K562 (cell line): ENCODE measurements around the gene ZFP36. TPM values are rescaled to one million over a fixed set of nuclear protein-coding genes. Genes with fewer than 3 reads are reported as not detected.

Experiments
- BMI1 ChIP-seq: fragments of 150-350 bp; IDR thresholded peaks from 2 replicates; pipeline ENCODE4 v1.6.1; 2014; ENCODE audit warnings: low read length
- CBX1 ChIP-seq: sonication (generic); IDR thresholded peaks from 2 replicates; pipeline ENCODE4 v1.6.1; 2016; ENCODE audit warnings: antibody characterized with exemption, low read depth, mild to moderate bottlenecking
- CREM ChIP-seq: IDR thresholded peaks from 2 replicates; pipeline ENCODE4 v1.6.1; 2014; ENCODE audit warnings: antibody characterized with exemption, low read depth
- DPF2 ChIP-seq: fragments of 450-650 bp; IDR thresholded peaks from 2 replicates; pipeline ENCODE4 v1.6.1; 2016
- FOXO4 ChIP-seq: fragments of 450-650 bp; formaldehyde crosslinking; IDR thresholded peaks from 2 replicates; pipeline ENCODE4 v1.4.0; 2020; ENCODE audit warnings: mild to moderate bottlenecking, moderate library complexity
- FOXP1 ChIP-seq: sonication (generic); formaldehyde crosslinking; IDR thresholded peaks from 2 replicates; pipeline ENCODE4 v1.8.0; 2022; ENCODE audit warnings: mild to moderate bottlenecking, missing genetic modification reagents
- FUS ChIP-seq: fragments of 200-400 bp; formaldehyde crosslinking; optimal IDR thresholded peaks from 2 replicates; pipeline ENCODE3; 2017; ENCODE audit warnings: low read depth, low read length
- L3MBTL2 ChIP-seq: fragments of 450-650 bp; IDR thresholded peaks from 2 replicates; pipeline ENCODE4 v1.6.1; 2016; ENCODE audit warnings: mild to moderate bottlenecking, moderate library complexity
- NR2C1 ChIP-seq, 2 experiments: fragments of 450-650 bp; IDR thresholded peaks; 2 replicates each; pipeline ENCODE4 v1.6.1; 2017; ENCODE audit warnings: mild to moderate bottlenecking in 2 of 2, antibody characterized with exemption in 1 of 2, inconsistent platforms in 1 of 2, missing compliant biosample characterization in 1 of 2, missing genetic modification characterization in 1 of 2
- RFX5 ChIP-seq: IDR thresholded peaks from 2 replicates; pipeline ENCODE4 v1.6.1; 2011; ENCODE audit warnings: low read depth, mild to moderate bottlenecking, improper control_type of control experiment, low read length
- TRIM28 ChIP-seq: fragments of 450-650 bp; IDR thresholded peaks from 2 replicates; pipeline ENCODE4 v1.6.1; 2017
- ZNF133 ChIP-seq: fragments of 250-450 bp; sonication (Bioruptor Pico); IDR thresholded peaks from 2 replicates; pipeline ENCODE4 v1.4.0; 2020; ENCODE audit warnings: mild to moderate bottlenecking
- ZNF143 ChIP-seq: sonication (generic); formaldehyde crosslinking; IDR thresholded peaks from 2 replicates; pipeline ENCODE4 v1.9.0; 2022; ENCODE audit warnings: mild to moderate bottlenecking, missing genetic modification reagents
- ZNF717 ChIP-seq: fragments of 250-450 bp; sonication (Bioruptor Pico); IDR thresholded peaks from 2 replicates; pipeline ENCODE4 v1.5.0; 2021
- polyA plus RNA-seq, 8 experiments: library from polyadenylated mRNA; depleted of rRNA in 4 of 8; stranded (reverse) in 5 of 8; unstranded in 3 of 8; fragments of >200 nt; fragmentation: Nextera tagmentation in 2 of 8; fragmentation: Illumina TruSeq in 1 of 8; extraction: Ambion mirVana in 2 of 8; extraction: Trizol in 1 of 8; gene quantifications; 2 replicates each; pipeline versions ENCODE4 v1.2.1 to v1.2.3, GENCODE V29; 2011 to 2014; ENCODE audit warnings: inconsistent platforms in 1 of 8, missing spikeins in 1 of 8
- total RNA-seq, 7 experiments: library from RNA; depleted of rRNA in 6 of 7; stranded (reverse); fragments of >200 nt in 6 of 7; fragmentation: Illumina TruSeq in 2 of 7; extraction: Trizol in 2 of 7; gene quantifications; 2 replicates each; pipeline versions ENCODE4 v1.2.1 to v1.2.3, GENCODE V29; 2011 to 2021; ENCODE audit warnings: low replicate concordance in 1 of 7
- TF ChIP-seq, protein P1 (sequence below): sonication (generic); formaldehyde crosslinking; IDR thresholded peaks from 2 replicates; pipeline ENCODE4 v1.8.0; 2023; ENCODE audit warnings: mild to moderate bottlenecking, missing genetic modification reagents
- TF ChIP-seq, protein P2 (sequence below): fragments of 250-450 bp; sonication (Bioruptor Pico); IDR thresholded peaks from 2 replicates; pipeline ENCODE4 v1.4.0; 2020

Gene ZFP36
- total and polyA plus RNA-seq, 9 of the 15 experiments (the other 6 are each of a cell fraction or from before 2014, with no cell fraction given) = 1.0 to 20.1 (median 3.5) TPM

DNA sequence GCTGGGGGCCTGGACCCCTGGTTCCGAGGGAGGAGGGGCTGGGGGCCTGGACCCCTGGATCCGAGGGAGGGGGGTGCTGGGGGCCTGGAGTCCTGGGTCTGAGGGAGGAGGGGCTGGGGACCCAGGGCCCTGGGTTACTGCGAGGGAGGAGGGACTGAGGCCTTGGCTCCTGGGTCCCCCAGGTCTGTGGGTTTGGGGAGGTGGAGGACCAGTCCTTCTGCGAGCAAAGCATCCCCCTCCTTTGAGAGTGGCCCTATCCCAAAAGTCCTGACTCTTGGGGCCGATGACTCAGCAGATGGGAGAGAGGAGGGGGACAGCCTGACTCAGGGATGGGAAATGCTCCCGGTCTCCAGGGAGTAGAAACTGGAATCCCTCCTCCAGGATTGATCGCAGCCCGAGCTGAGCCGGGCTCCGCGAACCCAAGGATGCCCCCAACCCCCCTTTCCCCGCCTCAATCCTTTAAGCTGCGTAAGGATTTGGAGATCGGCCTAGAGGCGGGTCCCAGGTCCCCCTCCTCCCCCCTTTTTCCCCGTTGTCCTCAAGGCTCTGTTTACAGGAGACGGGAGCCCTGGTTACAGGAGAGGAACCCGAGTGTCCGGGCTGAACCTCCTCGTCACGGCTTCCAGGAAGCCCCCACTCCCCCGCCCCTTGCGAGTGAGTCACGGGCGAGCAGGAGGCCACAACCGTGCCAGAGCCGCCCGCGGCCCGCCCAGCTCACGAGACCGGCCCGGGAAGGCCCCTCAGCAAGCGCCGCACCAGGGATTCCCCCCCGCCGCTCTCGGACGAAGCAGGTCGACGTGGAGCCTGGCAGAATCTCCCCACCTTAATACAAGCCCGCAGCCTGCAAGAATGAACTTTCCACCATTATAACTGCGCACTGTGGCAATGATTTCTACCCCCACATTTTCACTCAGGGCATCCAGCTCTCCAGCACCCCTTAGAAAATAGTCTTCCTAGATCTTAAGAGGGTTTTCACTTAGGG is 3.0 kb upstream of the ZFP36 start (continued):
- TF ChIP-seq, protein P1, sequence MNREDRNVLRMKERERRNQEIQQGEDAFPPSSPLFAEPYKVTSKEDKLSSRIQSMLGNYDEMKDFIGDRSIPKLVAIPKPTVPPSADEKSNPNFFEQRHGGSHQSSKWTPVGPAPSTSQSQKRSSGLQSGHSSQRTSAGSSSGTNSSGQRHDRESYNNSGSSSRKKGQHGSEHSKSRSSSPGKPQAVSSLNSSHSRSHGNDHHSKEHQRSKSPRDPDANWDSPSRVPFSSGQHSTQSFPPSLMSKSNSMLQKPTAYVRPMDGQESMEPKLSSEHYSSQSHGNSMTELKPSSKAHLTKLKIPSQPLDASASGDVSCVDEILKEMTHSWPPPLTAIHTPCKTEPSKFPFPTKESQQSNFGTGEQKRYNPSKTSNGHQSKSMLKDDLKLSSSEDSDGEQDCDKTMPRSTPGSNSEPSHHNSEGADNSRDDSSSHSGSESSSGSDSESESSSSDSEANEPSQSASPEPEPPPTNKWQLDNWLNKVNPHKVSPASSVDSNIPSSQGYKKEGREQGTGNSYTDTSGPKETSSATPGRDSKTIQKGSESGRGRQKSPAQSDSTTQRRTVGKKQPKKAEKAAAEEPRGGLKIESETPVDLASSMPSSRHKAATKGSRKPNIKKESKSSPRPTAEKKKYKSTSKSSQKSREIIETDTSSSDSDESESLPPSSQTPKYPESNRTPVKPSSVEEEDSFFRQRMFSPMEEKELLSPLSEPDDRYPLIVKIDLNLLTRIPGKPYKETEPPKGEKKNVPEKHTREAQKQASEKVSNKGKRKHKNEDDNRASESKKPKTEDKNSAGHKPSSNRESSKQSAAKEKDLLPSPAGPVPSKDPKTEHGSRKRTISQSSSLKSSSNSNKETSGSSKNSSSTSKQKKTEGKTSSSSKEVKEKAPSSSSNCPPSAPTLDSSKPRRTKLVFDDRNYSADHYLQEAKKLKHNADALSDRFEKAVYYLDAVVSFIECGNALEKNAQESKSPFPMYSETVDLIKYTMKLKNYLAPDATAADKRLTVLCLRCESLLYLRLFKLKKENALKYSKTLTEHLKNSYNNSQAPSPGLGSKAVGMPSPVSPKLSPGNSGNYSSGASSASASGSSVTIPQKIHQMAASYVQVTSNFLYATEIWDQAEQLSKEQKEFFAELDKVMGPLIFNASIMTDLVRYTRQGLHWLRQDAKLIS = no peak
- TF ChIP-seq DPF2 (peak; percentile 80; the same call in 1 of the 2 replicates), TRIM28 (0 out of 2 replicates have a peak, but pooled peaks have one; percentile 32), FOXO4 (no peak; the same call in 1 of the 2 replicates), ZNF133 (CRISPR knock-in tag) (no peak), FUS (no peak), BMI1 (no peak), CBX1 (no peak; the same call in 1 of the 2 replicates), ZNF717 (no peak), CREM (peak; percentile 76; the same call in 1 of the 2 replicates), L3MBTL2 (peak; percentile 70; the same call in 1 of the 2 replicates), FOXP1 (CRISPR knock-in tag) (no peak), RFX5 (no peak), NR2C1 (IDR thresholded peaks at IDR 0.05) (no peak), NR2C1 (tag; IDR thresholded peaks at IDR 0.05) (no peak), ZNF143 (CRISPR knock-in tag) (no peak)
- TF ChIP-seq, protein P2, sequence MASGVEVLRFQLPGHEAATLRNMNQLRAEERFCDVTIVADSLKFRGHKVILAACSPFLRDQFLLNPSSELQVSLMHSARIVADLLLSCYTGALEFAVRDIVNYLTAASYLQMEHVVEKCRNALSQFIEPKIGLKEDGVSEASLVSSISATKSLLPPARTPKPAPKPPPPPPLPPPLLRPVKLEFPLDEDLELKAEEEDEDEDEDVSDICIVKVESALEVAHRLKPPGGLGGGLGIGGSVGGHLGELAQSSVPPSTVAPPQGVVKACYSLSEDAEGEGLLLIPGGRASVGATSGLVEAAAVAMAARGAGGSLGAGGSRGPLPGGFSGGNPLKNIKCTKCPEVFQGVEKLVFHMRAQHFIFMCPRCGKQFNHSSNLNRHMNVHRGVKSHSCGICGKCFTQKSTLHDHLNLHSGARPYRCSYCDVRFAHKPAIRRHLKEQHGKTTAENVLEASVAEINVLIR (CRISPR knock-in tag) = no peak
